NCI-H69 (cell line): ENCODE data around the gene PSMG2.
A peak's percentile ranks its signal among the peaks of the same experiment; 100 is the strongest.

Source experiments
- DNase-seq: peaks from one replicate; lab custom pipeline; 2025; lab: John Stamatoyannopoulos, UW

PSMG2 gene

DNA sequence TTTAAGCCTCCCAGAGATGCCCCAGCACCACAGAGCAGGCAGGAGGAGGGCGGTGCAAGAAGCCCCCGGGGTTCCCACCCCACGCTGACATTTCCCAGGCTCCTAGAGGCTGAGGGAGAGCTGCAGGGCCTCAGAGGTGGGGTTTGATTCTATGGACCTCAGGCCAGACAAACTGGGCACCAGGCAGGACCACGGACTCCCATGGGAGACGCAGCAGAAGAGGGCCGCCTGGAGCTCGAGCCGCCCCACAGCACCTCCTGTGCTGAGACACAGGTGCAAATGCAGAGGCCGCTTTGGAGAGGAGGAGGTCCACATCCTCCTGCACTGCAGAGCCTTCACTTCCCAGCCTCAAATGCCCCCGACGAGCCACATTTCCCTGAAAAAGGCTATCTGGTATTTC, 62.7 kb downstream of the PSMG2 start:
- no peak for DNase-seq

DNA sequence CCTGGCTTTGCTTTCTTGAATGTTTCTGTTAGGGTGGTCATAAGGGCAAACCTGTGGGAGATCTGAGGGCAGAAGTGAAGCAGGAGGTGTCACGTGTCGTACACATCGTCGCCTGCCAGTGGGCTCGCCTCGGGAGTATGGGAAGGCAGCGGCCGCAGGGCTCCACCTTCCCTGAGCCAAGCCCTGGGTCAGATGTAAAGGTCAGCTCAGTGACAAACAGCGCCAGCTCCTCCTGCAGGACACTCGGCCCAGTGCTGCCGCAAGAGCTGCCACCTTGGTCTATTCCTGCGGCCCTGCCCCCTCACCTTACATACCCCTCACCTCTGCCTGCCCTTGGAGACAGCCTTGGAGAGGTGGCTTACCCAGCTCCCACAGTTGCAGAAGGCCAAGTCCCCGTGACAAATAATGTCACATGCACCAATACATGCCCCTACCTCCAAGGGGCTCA, 64.2 kb downstream of the PSMG2 start:
- DNase-seq, result no peak

GRCh38 chr18:12767580-12768155, 64.8 kb downstream of the PSMG2 start:
- DNase-seq, result no peak

DNA sequence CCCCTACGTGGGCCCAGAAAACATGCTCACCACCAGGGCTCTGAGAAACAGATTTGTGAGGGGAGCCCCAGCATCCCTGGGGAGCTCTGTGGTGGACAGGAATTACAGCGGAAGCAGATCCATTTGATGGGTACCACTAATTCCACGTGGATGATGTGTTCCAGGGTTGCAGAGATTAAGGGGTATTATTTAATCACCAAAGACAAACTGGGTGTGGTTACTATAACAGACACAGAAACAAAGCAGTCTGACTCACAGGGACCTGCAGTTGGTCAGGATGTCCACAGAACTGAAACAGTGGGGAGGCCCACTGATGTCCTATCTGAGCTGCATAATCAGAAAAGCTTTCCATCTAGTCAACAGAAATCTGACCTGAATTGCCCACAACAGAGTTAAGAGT, 65.8 kb downstream of the PSMG2 start:
- peak; percentile 24 for DNase-seq

DNA sequence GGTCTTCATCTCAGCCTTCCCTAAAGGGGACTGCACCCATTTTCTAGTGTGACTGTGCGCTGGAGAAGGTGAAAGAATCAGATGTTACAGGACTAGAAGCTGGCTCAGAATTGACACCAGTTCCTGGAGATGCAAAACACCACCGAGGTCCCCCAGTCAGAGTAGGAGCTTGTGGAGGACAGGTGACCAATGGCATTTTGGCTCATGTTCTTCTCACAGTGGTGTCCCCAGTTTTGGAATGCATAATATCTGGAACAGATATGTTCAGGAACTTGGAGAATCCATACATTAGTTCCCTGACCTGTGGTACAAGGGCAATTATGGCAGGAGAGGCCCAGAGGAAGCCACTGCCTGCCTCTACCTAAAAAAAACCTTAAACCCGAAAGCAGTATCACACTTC, 66.3 kb downstream of the PSMG2 start:
- DNase-seq, result no peak

DNA sequence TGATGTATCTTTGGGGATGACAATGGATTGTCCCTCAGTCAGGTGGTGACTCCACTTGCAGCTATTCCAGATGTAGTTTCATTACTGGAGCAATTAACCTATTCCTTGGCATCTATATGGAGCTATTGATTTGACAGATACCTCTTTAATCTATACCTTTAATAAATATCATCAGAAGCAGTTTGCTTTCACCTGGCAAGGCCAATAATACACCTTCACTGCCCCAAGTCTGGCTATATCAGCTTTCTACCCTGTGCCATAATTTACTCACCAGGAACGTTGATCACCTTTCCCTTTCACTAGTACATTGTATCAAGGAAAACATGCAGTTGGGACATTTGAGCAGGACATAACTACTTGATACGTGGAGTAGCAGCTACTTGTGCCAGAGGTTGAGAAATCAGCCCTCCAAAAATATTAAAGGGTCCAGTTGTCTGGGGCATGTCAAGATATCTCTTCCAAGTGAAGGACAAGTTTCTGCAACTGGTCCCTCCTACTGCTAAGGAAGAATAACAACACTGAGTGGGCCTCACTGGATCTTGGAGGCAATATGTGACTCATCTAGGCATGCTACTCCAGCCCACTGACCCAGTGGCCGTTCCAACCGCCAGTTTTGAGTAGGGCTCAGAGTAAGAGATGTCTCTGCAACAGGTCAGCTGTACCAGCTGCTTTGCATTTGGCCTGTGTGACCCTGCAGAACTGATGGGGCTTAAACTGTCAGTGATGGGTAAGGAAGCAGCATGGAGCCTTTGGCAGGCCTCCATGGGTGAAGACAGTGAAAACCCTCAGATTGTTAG, 67.0 kb downstream of the PSMG2 start:
- no peak for DNase-seq

DNA sequence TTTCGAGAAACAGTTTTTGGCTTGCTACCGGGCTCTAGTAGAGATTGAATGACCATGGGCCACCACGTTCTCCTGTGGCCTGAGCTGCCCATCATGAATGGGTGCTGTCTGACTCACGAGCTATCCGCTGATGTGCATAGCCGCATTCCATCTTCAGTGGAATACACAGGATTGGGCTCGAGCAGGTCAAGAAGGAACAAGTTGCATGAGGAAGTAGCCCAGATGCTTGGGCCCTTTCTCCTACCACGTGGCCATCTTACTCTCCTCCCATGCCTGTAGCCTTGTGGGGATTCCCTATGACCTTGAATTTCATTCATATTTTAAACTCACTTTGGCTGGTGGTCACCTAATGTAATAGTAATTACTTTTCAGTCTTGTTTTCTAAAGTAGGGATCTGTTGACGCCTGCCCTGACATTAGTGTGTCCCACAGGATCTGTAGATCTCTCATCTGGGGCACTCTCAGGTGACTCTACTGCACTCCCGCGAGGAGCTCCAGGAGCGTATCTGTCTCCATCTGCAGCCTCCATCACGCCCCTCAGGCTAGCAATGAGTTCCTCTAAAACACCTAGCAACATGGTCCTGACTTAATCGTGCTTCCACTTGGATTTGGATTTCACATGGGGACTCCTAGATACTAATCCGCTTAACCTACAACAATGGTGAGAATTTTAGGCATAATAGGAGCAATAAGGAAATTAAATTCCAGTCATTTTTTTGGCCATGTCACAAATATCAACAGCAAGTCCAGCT, 67.8 kb downstream of the PSMG2 start:
- no peak for DNase-seq

GRCh38 chr18:12772111-12772510, 69.3 kb downstream of the PSMG2 start:
- no peak for DNase-seq

- DNase-seq, result no peak
These were observed 70.5 kb downstream of the PSMG2 start for GRCh38 chr18:12773369-12773768.

GRCh38 chr18:12774982-12775381, 72.1 kb downstream of the PSMG2 start:
- no peak for DNase-seq
